Activated T-cell treated with anti-CD3 and anti-CD28 coated beads, Interleukin-2, amount 50 U/mL, for 48 hours (primary cell): ENCODE results near the gene SLC5A12.

Source experiments
- DNase-seq, 2 experiments: peaks; one replicate each; pipeline ENCODE4 v3.0.0-alpha.2; 2020

SLC5A12 gene

GRCh38 chr11:26717771-26718170 lies 4.1 kb downstream of the SLC5A12 start:
- DNase-seq = no peak

- no peak for DNase-seq
Measured at GRCh38 chr11:26715133-26715532, 6.7 kb downstream of the SLC5A12 start.

GRCh38 chr11:26712497-26712896 lies 9.4 kb downstream of the SLC5A12 start:
- DNase-seq = no peak

GRCh38 chr11:26710489-26710888 lies 11.4 kb downstream of the SLC5A12 start:
- DNase-seq = no peak

GRCh38 chr11:26708736-26709456 lies 13.0 kb downstream of the SLC5A12 start:
- no peak for DNase-seq

- no peak for DNase-seq
Measured at GRCh38 chr11:26706181-26706580, 15.7 kb downstream of the SLC5A12 start.

GRCh38 chr11:26704249-26704648 lies 17.6 kb downstream of the SLC5A12 start:
- no peak for DNase-seq

GRCh38 chr11:26703411-26704191 lies 18.3 kb downstream of the SLC5A12 start:
- no peak for DNase-seq

GRCh38 chr11:26702406-26702805 lies 19.5 kb downstream of the SLC5A12 start:
- DNase-seq = no peak

GRCh38 chr11:26700574-26701235 lies 21.2 kb downstream of the SLC5A12 start:
- no peak for DNase-seq

GRCh38 chr11:26698224-26698623 lies 23.6 kb downstream of the SLC5A12 start:
- DNase-seq = no peak

GRCh38 chr11:26696330-26696729 lies 25.5 kb downstream of the SLC5A12 start:
- DNase-seq = no peak

- no peak for DNase-seq
Measured at GRCh38 chr11:26688701-26689100, 33.2 kb downstream of the SLC5A12 start.

GRCh38 chr11:26687351-26687750 lies 34.5 kb downstream of the SLC5A12 start:
- DNase-seq = no peak

- DNase-seq = no peak
Measured at GRCh38 chr11:26677566-26677965, 44.3 kb downstream of the SLC5A12 start.

- no peak for DNase-seq
Measured at GRCh38 chr11:26676641-26677040, 45.2 kb downstream of the SLC5A12 start.

GRCh38 chr11:26675233-26675928 lies 46.5 kb downstream of the SLC5A12 start:
- DNase-seq = no peak

GRCh38 chr11:26665946-26666345 lies 55.9 kb downstream of the SLC5A12 start:
- DNase-seq = no peak

GRCh38 chr11:26665036-26665435 lies 56.8 kb downstream of the SLC5A12 start:
- no peak for DNase-seq

GRCh38 chr11:26662916-26663315 lies 58.9 kb downstream of the SLC5A12 start:
- DNase-seq = no peak

GRCh38 chr11:26655287-26655686 lies 66.6 kb downstream of the SLC5A12 start:
- DNase-seq = no peak

- no peak for DNase-seq
Measured at GRCh38 chr11:26651916-26652315, 69.9 kb downstream of the SLC5A12 start.

GRCh38 chr11:26649884-26650283 lies 72.0 kb downstream of the SLC5A12 start:
- DNase-seq = peak; percentile 19 to 26
